Suprapubic skin (tissue), 4 donors: ENCODE results near the gene SPAG7.

Source experiments
- EP300 ChIP-seq: sonication (generic); formaldehyde crosslinking; IDR thresholded peaks from one replicate; pipeline ENCODE4 v1.6.1; 2017; ENCODE audit warnings: antibody characterized with exemption
- POLR2A ChIP-seq, 2 donors: fragments of 450-650 bp; IDR thresholded peaks; one replicate each; pipeline ENCODE4 v1.6.1; 2017; ENCODE audit warnings: antibody characterized with exemption in 2 of 2, mild to moderate bottlenecking in 2 of 2, moderate library complexity in 2 of 2
- POLR2AphosphoS5 ChIP-seq, 3 donors: sonication (generic); formaldehyde crosslinking; IDR thresholded peaks; one replicate each; pipeline ENCODE4 v1.6.1; 2017; ENCODE audit warnings: antibody characterized with exemption in 3 of 3
- TF ChIP-seq, protein P1 (sequence below), 2 donors: fragments of 200-600 bp in 1 of 2; fragments of 450-650 bp in 1 of 2; sonication (generic) in 1 of 2; IDR thresholded peaks; one replicate each; pipeline ENCODE4 v1.5.1; 2016 to 2019; ENCODE audit warnings: antibody characterized with exemption in 2 of 2, mild to moderate bottlenecking in 1 of 2, moderate library complexity in 1 of 2

DNA sequence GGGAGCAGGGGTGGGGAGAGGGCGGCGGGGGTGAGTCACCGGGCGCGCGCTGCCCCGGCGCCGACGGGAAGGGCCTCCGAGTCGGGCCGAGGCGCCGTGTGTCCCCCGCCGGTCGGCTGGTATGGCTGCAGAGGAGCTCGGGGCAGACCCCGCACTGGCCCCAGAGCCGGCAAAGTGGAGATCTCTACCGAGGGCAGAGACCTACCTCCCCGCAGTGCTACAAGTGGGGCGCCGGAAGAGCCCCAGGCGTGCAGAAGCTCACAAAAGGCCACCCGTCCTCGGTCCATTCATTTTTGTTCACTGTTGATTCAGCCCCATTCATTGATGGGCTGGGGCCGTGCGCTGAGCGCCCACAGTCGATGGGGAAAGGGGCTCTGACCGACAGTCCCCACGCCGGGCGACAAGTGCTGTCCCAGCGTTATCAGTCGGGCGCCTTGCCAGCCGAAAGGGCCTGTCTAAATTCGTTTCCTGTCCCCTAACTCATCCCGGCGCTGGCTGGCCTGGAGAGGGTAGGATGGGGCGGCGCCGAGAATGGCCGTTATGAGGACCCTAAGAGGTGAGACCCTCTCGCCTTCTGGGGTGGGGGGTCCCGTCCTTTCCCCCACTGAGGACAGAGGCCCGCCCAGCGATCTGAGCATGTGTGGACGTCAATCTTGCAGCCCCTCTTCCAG is 17.4 kb downstream of the SPAG7 start:
- TF ChIP-seq, protein P1, sequence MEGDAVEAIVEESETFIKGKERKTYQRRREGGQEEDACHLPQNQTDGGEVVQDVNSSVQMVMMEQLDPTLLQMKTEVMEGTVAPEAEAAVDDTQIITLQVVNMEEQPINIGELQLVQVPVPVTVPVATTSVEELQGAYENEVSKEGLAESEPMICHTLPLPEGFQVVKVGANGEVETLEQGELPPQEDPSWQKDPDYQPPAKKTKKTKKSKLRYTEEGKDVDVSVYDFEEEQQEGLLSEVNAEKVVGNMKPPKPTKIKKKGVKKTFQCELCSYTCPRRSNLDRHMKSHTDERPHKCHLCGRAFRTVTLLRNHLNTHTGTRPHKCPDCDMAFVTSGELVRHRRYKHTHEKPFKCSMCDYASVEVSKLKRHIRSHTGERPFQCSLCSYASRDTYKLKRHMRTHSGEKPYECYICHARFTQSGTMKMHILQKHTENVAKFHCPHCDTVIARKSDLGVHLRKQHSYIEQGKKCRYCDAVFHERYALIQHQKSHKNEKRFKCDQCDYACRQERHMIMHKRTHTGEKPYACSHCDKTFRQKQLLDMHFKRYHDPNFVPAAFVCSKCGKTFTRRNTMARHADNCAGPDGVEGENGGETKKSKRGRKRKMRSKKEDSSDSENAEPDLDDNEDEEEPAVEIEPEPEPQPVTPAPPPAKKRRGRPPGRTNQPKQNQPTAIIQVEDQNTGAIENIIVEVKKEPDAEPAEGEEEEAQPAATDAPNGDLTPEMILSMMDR (IDR thresholded peaks at IDR 0.05), result no peak
- TF ChIP-seq POLR2AphosphoS5 (IDR thresholded peaks at IDR 0.05), result no peak
- no peak for TF ChIP-seq POLR2A (IDR thresholded peaks at IDR 0.05)
- TF ChIP-seq EP300, result no peak
